ENCODE data around the gene ZBTB2. TPM values are rescaled to one million over a fixed set of nuclear protein-coding genes. Genes with fewer than 3 reads are reported as not detected.

ZBTB2 gene
- total RNA-seq, 1 donor from 2014 or later, result 14.0 TPM

DNA sequence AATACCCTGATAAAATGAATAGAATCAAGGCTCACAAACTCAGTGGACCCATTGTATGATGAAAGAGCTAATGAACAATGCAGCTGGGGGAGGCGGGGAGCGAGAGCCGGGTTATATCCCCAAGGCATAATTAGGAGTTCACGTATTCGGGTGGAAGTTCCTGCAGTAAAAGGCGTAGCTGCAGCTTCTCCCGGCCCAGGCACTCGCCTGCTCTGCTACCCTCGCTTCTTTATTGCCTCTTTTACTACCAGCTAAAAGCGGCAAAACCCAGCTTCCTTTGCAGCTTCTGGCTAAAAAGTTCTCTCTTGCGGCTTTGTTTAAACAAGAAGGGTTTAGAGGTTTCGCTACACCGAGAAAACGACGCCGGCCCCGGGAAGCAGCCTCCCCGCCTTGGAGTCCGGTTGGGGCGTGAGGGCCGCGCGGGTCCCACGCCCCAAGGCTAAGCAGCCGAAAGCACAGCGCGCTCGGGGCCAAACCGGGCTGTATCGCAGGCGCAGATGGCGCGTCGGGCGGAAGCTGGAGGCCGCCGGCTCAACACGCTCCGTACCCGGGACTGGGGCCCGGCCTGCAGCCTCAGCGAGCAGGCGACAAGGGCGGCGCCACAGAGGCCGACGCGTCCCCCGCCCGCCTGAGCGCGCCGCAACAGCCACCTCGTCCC, 1.6 kb downstream of the ZBTB2 start:
- H3K36me3 ChIP-seq (ENCODE audit: control insufficient read depth, insufficient read depth, low read length), result no peaks in the 10 kb centered on the region
- peak overlapping the region; percentile 82 for H3K4me3 ChIP-seq (ENCODE audit: low read depth, low read length)
- TF ChIP-seq, protein P1, sequence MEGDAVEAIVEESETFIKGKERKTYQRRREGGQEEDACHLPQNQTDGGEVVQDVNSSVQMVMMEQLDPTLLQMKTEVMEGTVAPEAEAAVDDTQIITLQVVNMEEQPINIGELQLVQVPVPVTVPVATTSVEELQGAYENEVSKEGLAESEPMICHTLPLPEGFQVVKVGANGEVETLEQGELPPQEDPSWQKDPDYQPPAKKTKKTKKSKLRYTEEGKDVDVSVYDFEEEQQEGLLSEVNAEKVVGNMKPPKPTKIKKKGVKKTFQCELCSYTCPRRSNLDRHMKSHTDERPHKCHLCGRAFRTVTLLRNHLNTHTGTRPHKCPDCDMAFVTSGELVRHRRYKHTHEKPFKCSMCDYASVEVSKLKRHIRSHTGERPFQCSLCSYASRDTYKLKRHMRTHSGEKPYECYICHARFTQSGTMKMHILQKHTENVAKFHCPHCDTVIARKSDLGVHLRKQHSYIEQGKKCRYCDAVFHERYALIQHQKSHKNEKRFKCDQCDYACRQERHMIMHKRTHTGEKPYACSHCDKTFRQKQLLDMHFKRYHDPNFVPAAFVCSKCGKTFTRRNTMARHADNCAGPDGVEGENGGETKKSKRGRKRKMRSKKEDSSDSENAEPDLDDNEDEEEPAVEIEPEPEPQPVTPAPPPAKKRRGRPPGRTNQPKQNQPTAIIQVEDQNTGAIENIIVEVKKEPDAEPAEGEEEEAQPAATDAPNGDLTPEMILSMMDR (IDR thresholded peaks at IDR 0.05; ENCODE audit: insufficient read depth, low read length, poor library complexity, severe bottlenecking), result no peak
- DNase-seq (ENCODE audit: low read depth), result no peak
- no peaks in the 10 kb centered on the region for H3K27me3 ChIP-seq (ENCODE audit: control insufficient read depth, insufficient read depth, low read length)

DNA sequence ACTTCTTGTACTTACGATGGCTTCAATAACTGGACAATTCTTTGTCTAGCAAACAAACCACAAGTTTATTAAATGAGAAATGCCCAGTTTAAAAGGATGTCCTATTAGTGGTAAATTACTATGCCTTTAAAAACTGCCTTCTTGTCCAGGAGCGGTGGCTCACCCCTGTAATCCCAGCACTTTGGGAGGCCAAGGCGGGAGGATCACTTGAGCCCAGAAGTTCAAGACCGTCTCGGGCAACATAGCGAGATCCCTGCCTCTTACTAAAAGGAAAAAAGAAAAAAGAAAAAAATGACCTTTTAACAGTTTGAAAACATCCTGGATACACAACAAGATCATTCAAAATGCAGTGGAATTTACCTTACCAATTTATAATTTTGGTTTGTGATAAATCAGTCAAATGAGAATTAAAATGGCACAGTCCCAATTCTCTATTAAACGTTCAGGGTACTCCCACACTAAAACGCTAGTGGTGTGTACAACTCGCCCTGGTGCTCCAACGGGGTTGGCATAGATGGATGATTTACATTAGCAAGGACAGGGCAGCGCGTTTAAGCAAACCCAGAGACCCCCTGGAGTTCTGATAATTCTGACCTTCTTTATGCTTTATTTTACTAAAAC, 2.3 kb downstream of the ZBTB2 start:
- DNase-seq (ENCODE audit: low read depth), result no peak
- Histone ChIP-seq H3K36me3 (ENCODE audit: control insufficient read depth, insufficient read depth, low read length) (no peaks in the 10 kb centered on the region), H3K4me3 (ENCODE audit: low read depth, low read length) (peak overlapping the region; percentile 82), H3K27me3 (ENCODE audit: control insufficient read depth, insufficient read depth, low read length) (no peaks in the 10 kb centered on the region)
- TF ChIP-seq, protein P1 (IDR thresholded peaks at IDR 0.05; ENCODE audit: insufficient read depth, low read length, poor library complexity, severe bottlenecking), result no peak

DNA sequence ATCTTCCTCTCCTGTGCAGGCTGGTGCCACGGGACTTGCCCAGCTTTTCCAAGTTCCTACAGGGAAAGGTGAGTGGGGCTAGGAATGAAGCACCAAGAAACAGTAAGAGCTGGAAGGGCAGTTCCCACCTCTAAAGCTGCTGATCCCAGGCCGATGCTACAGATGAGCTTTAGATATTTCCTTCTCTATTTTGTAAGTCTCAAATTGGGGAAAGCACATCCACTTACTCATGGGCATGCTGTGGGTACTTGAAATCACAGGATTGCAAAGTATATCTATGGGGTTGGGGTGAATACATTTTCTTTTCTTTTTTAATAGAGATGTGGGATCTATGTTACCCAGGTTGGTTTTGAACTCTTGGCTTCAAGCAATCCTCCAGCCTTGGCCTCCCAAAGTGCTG, 3.1 kb downstream of the ZBTB2 start:
- H3K4me3 ChIP-seq (ENCODE audit: low read depth, low read length), result no peak overlapping the region
- H3K27me3 ChIP-seq (ENCODE audit: control insufficient read depth, insufficient read depth, low read length), result no peaks in the 10 kb centered on the region
- no peak for DNase-seq (ENCODE audit: low read depth)
- TF ChIP-seq, protein P1 (IDR thresholded peaks at IDR 0.05; ENCODE audit: insufficient read depth, low read length, poor library complexity, severe bottlenecking), result no peak
- H3K36me3 ChIP-seq (ENCODE audit: control insufficient read depth, insufficient read depth, low read length), result no peaks in the 10 kb centered on the region

DNA sequence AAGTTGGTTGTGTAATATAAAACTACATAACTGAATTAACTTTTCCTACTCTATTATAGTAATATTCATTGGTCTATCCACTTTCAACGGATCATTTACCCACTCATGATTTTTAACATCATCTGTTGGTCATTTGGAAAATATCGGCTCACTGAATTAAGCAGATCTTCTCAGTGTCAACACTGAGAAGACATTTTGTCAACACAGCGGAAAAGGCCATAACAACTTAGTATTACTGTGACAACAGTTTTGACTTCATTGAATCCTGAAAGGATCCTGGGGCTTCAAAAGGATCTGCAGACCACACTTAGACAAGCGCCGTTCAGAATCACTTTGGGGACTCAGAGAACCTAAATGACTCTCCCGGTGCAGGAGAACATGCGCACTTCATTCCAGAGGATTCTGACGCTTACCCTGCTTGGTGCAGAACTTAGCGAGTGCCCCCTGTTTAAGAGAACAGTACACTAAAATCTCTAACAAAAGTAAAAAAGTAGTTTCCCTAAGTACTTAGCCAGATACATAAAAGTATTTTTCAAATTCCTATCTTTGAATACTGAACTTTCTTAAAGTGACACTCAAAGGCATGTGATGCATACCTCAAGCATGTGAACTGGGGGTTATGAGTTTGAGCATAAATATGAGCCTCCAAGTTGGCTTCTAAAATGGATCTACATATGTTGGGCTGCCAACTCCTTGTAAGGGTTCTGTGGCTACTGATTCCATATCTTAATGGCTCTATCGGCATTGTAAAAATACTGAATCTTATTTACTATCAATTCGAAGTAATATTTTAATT, 4.0 kb downstream of the ZBTB2 start:
- Histone ChIP-seq H3K36me3 (ENCODE audit: control insufficient read depth, insufficient read depth, low read length) (no peaks in the 10 kb centered on the region), H3K27me3 (ENCODE audit: control insufficient read depth, insufficient read depth, low read length) (no peaks in the 10 kb centered on the region), H3K4me3 (ENCODE audit: low read depth, low read length) (no peak overlapping the region)
- TF ChIP-seq, protein P1 (IDR thresholded peaks at IDR 0.05; ENCODE audit: insufficient read depth, low read length, poor library complexity, severe bottlenecking), result no peak
- DNase-seq (ENCODE audit: low read depth), result no peak

DNA sequence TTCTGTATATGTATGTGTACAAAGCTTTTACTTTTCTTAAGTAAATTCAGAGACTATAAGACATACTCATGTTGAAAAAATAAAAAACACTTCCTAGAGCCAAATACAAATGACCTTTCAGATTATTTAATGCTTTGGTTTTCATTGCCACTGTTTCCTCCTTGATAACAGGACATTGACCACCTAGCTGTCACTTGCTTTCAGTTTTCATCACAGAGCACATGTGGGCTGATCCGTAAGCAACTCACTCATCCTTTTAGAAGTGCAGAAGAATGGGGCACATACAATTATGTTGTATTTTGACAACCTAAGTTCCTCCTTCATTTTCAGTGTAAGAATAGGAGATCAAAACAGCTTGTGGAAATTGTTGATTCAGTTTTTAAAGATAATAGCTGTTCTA, 6.2 kb downstream of the ZBTB2 start:
- TF ChIP-seq, protein P1 (IDR thresholded peaks at IDR 0.05; ENCODE audit: insufficient read depth, low read length, poor library complexity, severe bottlenecking), result no peak
- no peak for DNase-seq (ENCODE audit: low read depth)
- no peak overlapping the region for H3K4me3 ChIP-seq (ENCODE audit: low read depth, low read length)
- H3K27me3 ChIP-seq (ENCODE audit: control insufficient read depth, insufficient read depth, low read length), result no peaks in the 10 kb centered on the region
- no peaks in the 10 kb centered on the region for H3K36me3 ChIP-seq (ENCODE audit: control insufficient read depth, insufficient read depth, low read length)

Data from kidney epithelial cell (primary cell).